T-helper 2 cell treated with Interferon-gamma antibody and Interleukin-4, amounts not matched to agents 100 ng/mL and 5 ng/mL, for 36 hours (primary cell): ENCODE data around the gene DOC2A. TPM values are rescaled to one million over a fixed set of nuclear protein-coding genes. Genes with fewer than 3 reads are reported as not detected.

Experiments used
- intact Hi-C: fragments of 100-400 bp; cut with micrococcal nuclease; formaldehyde crosslinking; loops from one replicate; pipeline ENCODE4 v1.15.1; 2023
- total RNA-seq: library from RNA; stranded (reverse); gene quantifications from 2 replicates; pipeline ENCODE4 v1.2.3, GENCODE V29; 2022

DOC2A gene
- total RNA-seq, 1 donor from 2014 or later: 0.25 TPM

DNA sequence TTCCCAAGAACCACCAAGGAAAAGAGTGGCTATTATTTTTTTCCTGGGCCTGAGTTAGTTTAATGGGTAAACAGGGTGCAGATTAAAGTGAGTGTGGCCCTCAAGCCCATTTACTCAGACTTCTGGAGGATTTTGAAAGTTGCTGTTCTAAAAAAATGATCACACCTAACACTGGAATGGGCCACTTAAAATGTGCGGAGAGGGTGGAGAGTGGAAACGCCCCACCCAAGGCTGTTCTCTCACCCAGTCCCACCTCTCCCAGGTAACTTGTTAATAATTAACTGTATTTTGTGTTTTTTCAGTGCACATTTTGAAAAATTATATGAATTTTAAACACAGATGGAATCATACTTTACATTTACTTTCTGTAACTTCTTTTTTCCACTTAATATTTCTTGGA is 20.8 kb downstream of the DOC2A start:
- intact Hi-C loops: no loop called here

DNA sequence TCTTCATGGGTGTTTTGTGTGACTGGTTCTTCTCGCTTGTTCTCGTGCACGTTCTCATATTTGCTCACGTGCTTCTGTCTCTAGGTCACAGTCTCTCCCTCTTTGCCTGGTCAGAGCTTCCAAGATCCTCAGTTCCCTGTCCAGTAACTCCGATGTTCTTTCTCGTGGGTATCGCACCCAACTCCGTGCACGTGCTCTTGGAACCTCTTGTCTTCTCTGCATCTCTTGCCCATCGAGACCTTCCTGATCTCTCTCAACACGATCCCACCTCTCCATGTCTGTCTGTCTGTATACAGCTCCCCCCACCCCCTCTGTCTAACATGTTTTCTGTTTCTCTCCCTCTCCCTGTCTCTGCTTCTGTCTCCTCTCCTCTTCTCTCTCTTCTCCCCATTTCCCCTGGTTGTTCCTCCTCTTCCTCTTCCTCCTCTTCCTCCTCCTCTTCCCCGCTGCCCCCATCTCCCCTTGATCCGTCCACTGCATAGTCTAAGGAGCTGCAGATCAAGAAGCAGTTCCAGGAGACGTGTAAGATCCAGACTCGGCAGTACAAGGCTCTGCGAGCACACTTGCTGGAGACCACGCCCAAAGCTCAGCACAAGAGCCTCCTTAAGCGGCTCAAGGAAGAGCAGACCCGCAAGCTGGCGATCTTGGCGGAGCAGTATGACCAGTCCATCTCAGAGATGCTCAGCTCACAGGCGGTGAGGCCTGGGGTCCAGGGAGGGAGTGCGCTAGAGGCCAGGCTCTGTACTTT is 21.5 kb downstream of the DOC2A start:
- intact Hi-C loops: no loop called here

DNA sequence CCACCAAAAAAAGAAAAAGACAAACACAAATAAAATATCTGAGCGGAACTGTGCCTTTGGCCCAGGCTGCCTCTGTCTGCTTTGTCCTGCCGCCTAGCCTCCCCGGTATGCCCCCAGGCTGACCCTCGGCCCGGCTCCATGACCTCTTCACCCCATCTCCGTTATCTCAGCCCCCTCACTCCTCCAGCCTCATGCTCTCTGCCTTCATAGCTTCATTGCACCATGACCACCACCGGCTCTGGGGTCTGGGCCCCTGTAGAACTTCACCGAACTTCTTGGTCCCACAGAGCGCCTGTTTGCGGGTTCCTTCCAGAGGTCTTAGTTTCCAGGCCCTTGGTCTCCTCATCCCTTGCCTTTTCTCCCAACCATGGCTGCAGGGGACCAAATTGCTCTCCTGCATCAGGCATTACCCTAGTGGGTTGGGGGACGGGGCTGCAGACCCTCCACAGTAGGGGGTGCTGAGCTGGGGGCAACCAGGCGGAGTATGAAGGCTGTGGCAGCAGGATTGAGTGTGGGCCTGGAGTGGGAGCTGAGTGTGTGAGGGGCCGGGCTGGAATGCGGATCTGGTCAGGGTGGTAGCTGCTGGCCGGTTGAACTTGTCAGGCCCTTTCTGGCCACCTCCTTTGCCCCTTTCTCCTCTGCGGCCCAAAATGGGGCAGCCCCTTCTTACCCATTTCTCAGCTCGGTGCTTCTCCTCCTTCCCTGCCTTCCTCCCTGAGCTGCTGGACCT is 22.3 kb downstream of the DOC2A start:
- intact Hi-C loops: no loop called here

DNA sequence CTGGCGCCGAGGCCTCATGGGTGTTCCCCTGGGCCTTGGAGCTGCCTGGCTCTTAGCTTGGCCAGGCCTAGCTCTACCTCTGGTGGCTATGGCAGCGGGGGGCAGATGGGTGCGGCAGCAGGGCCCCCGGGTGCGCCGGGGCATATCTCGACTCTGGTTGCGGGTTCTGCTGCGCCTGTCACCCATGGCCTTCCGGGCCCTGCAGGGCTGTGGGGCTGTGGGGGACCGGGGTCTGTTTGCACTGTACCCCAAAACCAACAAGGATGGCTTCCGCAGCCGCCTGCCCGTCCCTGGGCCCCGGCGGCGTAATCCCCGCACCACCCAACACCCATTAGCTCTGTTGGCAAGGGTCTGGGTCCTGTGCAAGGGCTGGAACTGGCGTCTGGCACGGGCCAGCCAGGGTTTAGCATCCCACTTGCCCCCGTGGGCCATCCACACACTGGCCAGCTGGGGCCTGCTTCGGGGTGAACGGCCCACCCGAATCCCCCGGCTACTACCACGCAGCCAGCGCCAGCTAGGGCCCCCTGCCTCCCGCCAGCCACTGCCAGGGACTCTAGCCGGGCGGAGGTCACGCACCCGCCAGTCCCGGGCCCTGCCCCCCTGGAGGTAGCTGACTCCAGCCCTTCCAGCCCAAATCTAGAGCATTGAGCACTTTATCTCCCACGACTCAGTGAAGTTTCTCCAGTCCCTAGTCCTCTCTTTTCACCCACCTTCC is 23.3 kb downstream of the DOC2A start:
- intact Hi-C loops: no loop called here

DNA sequence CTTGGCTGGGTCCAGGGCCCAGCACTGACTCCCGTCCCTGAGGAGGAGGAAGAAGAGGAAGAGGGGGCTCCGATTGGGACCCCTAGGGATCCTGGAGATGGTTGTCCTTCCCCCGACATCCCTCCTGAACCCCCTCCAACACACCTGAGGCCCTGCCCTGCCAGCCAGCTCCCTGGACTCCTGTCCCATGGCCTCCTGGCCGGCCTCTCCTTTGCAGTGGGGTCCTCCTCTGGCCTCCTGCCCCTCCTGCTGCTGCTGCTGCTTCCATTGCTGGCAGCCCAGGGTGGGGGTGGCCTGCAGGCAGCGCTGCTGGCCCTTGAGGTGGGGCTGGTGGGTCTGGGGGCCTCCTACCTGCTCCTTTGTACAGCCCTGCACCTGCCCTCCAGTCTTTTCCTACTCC is 23.9 kb downstream of the DOC2A start:
- intact Hi-C loops: no loop called here

DNA sequence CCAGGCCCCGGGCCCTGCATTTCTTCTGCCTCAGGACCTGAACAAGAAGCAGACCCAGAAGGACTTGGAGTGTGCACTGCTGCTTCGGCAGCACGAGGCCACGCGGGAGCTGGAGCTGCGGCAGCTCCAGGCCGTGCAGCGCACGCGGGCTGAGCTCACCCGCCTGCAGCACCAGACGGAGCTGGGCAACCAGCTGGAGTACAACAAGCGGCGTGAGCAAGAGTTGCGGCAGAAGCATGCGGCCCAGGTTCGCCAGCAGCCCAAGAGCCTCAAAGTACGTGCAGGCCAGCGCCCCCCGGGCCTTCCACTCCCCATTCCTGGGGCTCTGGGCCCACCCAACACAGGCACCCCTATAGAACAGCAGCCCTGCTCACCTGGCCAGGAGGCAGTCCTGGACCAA is 24.6 kb downstream of the DOC2A start:
- intact Hi-C loops: no loop called here

DNA sequence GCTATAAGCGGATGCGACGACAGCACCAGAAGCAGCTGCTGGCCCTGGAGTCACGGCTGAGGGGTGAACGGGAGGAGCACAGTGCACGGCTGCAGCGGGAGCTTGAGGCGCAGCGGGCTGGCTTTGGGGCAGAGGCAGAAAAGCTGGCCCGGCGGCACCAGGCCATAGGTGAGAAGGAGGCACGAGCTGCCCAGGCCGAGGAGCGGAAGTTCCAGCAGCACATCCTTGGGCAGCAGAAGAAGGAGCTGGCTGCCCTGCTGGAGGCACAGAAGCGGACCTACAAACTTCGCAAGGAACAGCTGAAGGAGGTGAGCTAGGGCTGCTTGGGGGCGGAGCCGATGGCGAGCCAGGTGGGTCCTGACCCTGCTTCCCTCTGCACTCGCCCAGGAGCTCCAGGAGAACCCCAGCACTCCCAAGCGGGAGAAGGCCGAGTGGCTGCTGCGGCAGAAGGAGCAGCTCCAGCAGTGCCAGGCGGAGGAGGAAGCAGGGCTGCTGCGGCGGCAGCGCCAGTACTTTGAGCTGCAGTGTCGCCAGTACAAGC is 25.5 kb downstream of the DOC2A start:
- intact Hi-C loops: no loop called here

DNA sequence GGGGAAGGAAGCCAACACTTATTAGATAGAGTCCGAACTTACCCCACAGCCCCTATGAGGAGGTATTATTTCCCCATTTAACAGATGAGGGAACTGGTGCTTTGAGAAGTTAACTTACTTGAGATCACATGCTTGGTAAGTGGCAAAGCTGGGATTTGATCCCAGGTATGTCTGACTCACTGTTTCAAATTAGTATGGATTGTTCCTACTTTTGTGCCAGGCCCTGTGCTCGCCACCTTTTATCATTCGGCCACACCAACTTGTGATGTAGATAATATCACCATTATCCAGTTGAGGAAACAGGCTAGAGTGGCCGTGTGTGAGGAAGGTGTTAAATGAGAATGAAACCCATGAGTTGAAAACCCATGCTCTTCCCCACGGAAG is 26.1 kb downstream of the DOC2A start:
- intact Hi-C loops: no loop called here

DNA sequence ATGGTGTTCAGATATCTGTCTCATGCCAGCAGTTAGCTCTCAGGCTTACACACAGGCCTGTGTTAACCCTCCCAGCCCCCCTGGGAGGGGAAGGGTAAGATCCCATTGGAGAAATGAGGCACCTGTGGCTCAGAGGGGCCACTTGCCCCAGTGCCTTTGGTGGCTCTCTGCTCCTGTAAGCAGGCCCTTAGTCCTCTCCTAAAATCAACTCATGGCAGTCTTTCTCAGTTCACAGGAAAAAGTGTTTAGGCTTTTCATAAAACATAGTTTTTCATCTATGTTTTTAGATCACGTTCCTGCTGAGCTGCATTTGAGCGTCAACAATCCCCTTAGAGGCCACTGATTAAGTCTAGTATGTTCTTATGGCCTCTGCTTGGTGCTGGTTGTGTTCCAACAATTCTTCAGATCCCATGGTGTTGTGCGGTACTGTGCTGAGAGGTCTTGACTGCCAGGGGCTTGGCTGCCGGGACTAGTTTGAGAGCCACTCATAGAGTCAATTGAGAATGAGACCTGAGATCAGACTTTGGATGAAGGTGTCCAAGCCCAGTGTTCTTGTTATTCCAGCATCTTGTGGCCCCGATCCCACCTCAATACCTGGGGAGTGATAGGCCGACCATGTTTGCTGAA is 26.6 kb downstream of the DOC2A start:
- intact Hi-C loops: no loop called here

DNA sequence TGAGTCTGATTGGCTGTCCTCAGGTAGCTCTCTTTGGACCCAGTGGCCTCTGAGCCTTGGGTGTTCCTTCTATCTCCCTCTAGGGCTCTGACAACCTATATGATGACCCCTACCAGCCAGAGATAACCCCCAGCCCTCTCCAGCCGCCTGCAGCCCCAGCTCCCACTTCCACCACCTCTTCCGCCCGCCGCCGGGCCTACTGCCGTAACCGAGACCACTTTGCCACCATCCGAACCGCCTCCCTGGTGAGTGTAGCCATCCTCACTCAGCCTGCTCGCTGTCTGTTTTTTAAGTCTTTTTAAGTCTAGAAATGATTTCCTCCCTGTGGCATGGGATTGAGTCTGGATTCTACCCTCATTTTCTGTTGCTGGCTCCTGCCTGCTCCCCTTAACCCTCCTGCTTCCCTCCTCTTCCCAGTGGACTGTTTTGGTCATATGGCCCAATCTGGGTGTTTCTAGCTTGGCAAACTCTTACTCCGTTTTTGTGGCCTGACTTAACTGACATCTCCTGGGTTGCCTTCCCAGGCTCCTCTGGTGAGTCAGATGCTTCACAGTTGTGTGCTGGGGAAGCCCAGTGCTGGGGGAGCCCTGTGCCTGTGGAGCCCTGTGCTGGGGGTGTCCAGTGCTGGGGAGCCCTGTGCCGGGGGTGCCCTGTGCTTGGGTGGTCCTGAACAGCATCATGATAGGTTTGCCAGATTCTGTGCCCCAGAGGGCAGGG is 27.2 kb downstream of the DOC2A start:
- intact Hi-C loops: no loop called here

DNA sequence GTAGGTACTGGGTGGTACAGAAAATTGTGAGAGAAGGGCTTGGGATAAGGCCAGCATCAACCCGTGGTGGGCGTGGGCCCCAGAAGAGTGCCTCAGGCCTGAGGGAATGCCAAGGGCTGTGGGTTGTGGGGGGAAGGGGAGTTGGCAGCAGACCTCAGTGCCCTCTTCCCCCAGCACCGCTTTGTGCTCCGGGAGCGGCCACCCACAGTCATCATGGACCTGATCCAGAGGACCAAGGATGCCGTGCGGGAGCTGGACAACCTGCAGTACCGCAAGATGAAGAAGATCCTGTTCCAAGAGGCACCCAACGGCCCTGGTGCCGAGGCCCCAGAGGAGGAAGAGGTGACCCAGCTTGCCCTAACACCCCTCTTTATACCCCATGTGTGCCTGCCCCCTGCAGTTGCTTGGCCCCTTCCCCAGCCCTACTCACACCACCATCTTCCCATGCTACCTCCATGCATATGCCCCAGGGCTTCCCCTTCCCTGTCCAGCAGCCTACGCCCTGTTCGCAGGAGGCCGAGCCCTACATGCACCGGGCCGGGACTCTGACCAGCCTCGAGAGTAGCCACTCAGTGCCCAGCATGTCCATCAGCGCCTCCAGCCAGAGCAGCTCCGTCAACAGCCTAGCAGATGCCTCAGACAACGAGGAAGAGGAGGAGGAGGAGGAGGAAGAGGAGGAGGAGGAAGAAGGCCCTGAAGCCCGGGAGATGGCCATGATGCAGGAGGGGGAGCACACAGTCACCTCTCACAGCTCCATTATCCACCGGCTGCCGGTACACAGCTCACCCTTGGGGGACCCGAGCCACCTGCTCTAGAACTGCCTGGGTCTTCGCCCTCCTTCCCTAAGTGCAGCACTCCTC is 28.0 kb downstream of the DOC2A start:
- intact Hi-C loops: no loop called here

DNA sequence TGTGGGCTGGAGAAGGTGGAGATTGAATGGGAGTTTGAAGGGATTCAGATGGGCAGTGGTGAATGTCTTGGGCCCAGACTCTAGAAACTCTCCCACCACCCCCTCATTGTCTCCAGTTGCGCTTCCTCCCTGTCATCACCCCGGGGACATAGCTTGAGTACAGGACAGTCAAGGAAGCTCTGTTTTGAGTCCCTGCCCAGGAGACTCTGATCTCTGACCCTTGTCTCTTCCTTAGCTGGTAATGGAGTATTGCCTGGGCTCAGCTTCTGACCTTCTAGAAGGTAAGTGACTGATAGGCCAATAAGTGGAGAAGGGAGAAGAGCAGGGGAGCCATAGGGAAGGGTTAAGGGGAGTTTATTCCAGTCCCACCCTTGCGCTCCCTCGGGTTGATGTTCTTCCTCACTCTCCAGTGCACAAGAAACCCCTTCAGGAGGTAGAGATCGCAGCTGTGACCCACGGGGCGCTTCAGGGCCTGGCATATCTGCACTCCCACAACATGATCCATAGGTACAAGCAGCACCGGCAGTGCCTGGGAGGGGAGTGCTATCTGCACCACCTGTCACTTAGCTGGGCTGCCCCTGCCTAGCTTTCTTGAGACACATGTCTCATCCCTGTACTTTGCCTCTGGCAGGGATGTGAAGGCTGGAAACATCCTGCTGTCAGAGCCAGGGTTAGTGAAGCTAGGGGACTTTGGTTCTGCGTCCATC is 32.1 kb downstream of the DOC2A start:
- intact Hi-C loops: no loop called here

DNA sequence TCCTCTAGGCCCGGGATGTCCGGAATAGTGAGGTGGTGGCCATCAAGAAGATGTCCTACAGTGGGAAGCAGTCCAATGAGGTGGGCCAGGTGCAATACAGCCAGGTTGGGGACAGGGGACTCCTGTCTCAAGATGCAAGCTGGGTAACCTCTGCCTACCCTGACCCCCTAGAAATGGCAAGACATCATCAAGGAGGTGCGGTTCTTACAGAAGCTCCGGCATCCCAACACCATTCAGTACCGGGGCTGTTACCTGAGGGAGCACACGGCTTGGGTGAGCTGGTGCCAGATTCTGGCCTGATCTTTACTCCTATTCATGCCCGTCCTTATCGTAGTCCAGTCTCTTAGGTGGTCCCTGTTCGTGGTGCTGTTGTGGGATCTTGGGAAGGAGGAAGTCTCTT is 32.7 kb downstream of the DOC2A start:
- intact Hi-C loops: no loop called here

DNA sequence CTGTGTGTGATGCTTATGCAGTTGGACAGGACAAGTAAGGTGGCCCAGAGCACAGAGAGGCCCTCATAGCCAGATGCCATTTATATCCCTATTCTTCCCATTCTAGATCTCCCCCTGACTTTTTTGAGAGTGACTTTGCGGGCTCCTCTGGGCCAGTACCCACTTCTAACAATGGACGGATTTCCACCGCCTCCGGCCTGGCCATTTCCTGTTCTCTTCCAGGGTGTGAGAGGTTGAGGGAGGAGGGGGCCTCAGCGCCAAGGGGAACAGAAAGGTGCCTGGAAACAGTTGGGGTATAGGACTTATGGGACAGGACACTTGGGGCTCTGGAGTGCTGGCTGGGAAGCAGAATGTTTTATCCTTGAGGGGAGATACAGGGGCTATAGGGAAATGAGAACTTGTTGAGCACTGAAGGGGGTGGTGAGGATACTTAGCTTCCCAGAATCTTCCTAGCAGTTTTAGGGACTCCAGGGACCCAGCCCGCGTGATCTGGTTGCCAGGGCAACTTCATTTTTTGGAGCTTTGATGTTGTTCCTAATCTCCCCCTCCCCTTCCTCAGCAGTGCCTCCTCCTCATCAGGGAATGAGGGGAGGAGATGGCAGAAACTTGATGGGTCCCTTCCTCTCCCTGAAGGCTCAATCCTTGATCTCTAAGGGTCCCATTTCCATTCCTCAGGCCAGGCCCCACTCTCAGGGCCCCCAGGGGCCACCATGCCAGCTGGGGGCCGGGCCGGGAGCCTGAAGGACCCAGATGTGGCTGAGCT is 33.6 kb downstream of the DOC2A start:
- intact Hi-C loops: no loop called here

DNA sequence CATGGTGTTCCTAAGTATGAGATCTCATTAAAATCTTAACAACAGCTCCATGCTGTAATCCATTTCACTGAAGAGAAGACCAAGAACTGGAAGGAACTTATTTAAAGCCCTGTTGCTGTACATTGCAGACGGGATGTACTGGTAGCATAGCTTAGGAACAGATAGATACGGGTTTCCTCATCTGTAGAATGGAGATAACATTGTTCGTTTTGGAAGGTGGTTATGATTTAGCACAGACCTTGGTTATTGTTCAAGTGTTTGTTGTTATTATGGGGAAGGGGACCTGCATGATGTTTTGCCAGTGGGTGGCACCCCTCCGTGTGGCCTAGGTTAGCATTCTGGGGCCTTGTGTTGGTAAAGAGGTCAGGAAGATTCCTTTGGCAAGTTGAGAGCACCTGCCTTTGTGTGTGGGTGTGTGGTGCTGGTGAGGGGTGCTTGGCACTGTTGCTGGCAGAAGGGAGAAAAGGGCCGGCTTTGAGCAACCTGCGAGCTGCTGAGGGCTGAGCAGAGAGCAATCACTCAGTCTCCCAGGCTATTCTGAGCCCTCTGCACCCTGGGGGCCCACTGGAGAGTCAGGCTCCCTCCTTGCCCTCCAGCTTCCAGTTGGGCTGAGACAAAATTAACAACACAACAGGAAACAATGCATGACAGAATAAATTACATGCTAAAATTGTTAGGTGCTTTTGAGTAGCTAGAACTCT is 34.9 kb downstream of the DOC2A start:
- intact Hi-C loops: no loop called here

DNA sequence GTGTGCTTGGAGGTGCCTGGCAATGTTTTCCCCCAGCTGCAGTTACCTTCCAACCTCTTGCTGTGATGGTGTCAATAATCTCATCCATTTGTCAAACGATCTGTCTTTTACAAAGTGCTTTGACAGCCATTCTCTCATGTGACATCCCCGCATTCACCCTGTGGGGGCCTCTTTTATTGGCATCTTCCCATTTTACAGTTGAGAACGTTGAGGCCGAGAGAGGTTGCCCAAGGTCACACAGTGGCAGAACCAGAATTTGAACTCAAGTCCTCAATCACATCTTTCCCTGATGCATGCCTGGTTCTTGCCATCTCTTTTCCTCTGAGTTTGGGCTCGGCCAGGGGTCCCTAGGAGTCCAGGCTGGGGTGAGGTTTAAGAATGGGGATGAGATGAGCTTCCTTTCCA is 35.7 kb downstream of the DOC2A start:
- intact Hi-C loops: no loop called here

DNA sequence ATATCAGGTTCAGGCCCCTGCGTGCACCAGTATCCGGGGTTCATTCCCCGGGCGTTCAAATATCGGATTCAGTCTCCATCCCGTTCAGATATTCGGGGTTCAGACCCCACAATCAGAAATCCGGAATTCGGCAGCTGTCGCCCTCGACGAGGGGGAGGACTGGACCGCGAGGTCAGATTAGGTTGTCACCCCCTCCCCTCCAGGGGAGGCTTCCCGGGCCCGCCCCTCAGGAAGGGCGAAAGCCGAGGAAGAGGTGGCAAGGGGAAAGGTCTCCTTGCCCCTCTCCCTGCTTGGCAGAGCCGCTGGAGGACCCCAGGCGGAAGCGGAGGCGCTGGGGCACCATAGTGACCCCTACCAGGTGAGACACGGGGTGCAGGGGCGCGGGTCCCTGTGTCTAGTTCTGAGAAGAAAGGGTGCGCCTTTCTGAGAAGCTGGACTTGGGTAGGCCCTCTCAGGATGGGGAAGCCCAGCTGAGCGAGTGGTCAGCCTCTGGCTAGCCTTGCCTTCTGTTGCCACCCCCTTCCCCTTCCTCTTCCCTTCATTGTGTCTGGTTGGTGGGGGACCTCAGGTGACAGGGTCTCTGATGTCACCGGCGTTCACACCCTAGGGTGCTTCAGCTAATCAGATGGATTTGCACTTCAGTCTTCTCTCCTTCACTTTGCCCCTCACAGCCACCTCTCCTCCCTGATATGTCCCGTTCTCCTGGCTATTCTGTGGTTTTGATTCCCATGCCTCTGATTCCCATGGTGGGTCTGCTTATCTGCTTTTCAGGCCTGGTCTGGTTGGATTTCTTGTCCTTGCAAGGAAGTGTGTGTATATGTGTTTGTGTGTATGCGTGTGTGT is 36.3 kb downstream of the DOC2A start:
- intact Hi-C loops: no loop called here
